Esophagus muscularis mucosa (tissue), 4 donors: ENCODE data around the gene SLC29A2. TPM values are rescaled to one million over a fixed set of nuclear protein-coding genes. Genes with fewer than 3 reads are reported as not detected.

Source experiments
- DNase-seq: peaks from one replicate; pipeline ENCODE4 v3.0.0-alpha.2; 2017; ENCODE audit errors: extremely low spot score
- H3K27ac ChIP-seq, 4 donors: fragments of 200-600 bp; sonication (generic); replicated peaks in 1 of 4; 1 replicate in 3 of 4; 2 replicates in 1 of 4; pipeline ENCODE4 v1.5.1; 2016 to 2019; ENCODE audit warnings: mild to moderate bottlenecking in 1 of 4
- H3K27me3 ChIP-seq, 4 donors: fragments of 200-600 bp; sonication (generic); one replicate each; pipeline versions ENCODE4 v1.5.1 to v1.6.0; 2016 to 2019
- H3K36me3 ChIP-seq, 4 donors: fragments of 200-600 bp; sonication (generic); one replicate each; pipeline ENCODE4 v1.5.1; 2016 to 2019
- H3K4me1 ChIP-seq, 4 donors: fragments of 200-600 bp; sonication (generic); one replicate each; pipeline ENCODE4 v1.5.1; 2016 to 2019
- H3K4me3 ChIP-seq, 4 donors: fragments of 200-600 bp; sonication (generic); 1 replicate in 2 of 4; 2 replicates in 2 of 4; pipeline ENCODE4 v1.5.1; 2016 to 2019; ENCODE audit warnings: mild to moderate bottlenecking in 4 of 4, moderate library complexity in 1 of 4
- H3K9me3 ChIP-seq, 4 donors: fragments of 200-600 bp; sonication (generic); 1 replicate in 3 of 4; 2 replicates in 1 of 4; pipeline ENCODE4 v1.5.1; 2016 to 2019
- CTCF ChIP-seq, 3 experiments: fragments of 200-600 bp in 2 of 3; fragments of 450-650 bp in 1 of 3; sonication (generic) in 2 of 3; IDR thresholded peaks; one replicate each; pipeline ENCODE4 v1.5.1; 2017 to 2019; ENCODE audit warnings: antibody characterized with exemption in 3 of 3, mild to moderate bottlenecking in 2 of 3, moderate library complexity in 1 of 3
- EP300 ChIP-seq: sonication (generic); formaldehyde crosslinking; IDR thresholded peaks from one replicate; pipeline ENCODE4 v1.6.1; 2017; ENCODE audit warnings: antibody characterized with exemption
- POLR2A ChIP-seq: fragments of 450-650 bp; IDR thresholded peaks from one replicate; pipeline ENCODE4 v1.6.1; 2017; ENCODE audit warnings: antibody characterized with exemption, moderate library complexity, mild to moderate bottlenecking, low read depth
- POLR2AphosphoS5 ChIP-seq, 2 donors: sonication (generic); formaldehyde crosslinking; IDR thresholded peaks; one replicate each; pipeline ENCODE4 v1.6.1; 2017; ENCODE audit warnings: antibody characterized with exemption in 2 of 2
- WGBS: methylation state at CpG from one replicate; pipeline ENCODE4 v1.1.5; 2018; 5-methylcytosine and 5-hydroxymethylcytosine counted together
- intact Hi-C: fragments of 100-400 bp; cut with DNase I; formaldehyde crosslinking; loops from one replicate; pipeline ENCODE4 v1.15.1; 2023
- total RNA-seq, 4 donors: library from RNA; depleted of rRNA; stranded (reverse); fragments of >200 nt; gene quantifications; one replicate each; pipeline versions ENCODE4 v1.1.0 to v1.2.1, GENCODE V29; 2016

Gene SLC29A2
- total RNA-seq, 4 donors from 2014 or later, result 0.50 to 3.6 (median 1.7) TPM

DNA sequence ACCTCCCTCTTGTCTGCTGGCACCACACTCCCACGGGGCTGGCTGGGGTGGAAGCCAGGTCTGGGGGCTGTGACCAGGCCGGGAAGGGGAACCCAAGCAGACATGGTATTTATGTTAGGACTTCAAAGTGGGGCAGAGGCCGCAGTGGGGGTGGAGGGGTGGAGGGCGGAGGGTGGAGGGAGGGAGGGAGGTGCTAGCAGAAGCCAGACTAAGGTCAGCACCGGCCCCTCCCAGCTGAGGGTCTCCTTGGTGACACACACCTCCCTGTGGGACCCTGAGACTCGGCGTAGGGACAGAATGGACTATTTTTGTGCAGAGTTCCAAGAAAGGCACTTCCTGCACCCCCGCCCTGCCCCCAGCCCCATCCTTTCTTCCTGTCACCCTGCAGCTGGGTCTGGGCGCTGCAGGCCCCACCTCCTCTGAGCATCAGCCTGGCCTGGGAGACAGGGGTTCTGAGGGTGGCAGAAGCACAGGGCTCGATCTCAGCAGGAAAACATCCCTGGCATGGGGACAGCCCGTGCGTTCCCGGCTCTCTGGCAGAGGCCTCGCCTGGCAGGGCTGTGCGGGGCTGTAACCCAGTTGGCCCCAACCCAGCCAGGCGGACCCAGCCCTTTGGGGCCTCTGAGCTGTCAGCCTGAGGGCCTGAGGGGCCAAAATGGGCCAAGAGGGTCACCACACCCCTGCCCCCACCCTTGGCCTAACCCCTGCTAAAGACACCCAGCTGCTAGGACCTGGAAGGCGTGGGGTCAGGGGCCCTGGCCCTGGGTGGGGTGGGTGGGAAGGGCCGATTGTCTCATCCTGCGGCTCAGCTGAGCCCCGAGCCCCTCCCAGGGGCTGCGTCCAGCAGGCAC is 45.1 kb downstream of the SLC29A2 start:
- Histone ChIP-seq H3K27me3 (no peaks in the 10 kb centered on the region), H3K27ac (peak overlapping the region; percentile 52 to 78 (median 68)), H3K4me3 (no peak overlapping the region), H3K4me1 (peaks cover 34 to 45% (median 44%) of the 10 kb centered on the region in 4 donors), H3K36me3 (no peaks in the 10 kb centered on the region), H3K9me3 (no peaks in the 10 kb centered on the region)
- intact Hi-C loops, result no loop called here
- TF ChIP-seq CTCF (IDR thresholded peaks at IDR 0.05), result no peak
- no peak for TF ChIP-seq EP300
- TF ChIP-seq POLR2AphosphoS5 (IDR thresholded peaks at IDR 0.05), result peak; percentile 5 to 32
- no peak for TF ChIP-seq POLR2A
- no peak for DNase-seq
- 41% methylated on average over 6 of the region's 21 CpGs for WGBS

DNA sequence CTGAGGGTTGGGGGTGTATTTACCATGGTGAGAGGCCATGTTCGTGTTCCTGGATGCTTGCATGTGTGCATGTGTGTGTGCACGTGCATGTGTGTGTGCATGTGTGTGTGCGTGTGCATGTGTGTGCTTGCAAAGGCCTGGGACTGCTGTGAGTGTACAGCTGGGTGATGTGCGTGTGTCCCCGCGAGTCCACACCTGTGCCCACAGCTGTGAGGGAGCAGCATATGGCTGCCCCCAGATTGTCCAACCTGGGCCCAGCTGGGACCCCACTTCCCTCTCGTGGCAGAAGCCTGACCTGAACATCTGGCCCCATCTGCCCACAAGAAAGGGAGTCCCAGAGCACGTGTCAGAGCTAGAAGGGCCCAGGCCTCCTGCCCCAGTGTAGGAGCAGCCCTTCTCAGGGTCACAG is 46.3 kb downstream of the SLC29A2 start:
- Histone ChIP-seq H3K36me3 (no peaks in the 10 kb centered on the region), H3K27me3 (no peaks in the 10 kb centered on the region), H3K9me3 (no peaks in the 10 kb centered on the region), H3K4me1 (peaks cover 34 to 45% (median 45%) of the 10 kb centered on the region in 4 donors), H3K27ac (peak overlapping the region in 3 of 4 donors; percentile 66 to 78 (median 71)), H3K4me3 (no peak overlapping the region)
- no peak for TF ChIP-seq CTCF (IDR thresholded peaks at IDR 0.05)
- intact Hi-C loops, result no loop called here
- WGBS, result 89% methylated on average over 6 of the region's 8 CpGs
- DNase-seq, result no peak

DNA sequence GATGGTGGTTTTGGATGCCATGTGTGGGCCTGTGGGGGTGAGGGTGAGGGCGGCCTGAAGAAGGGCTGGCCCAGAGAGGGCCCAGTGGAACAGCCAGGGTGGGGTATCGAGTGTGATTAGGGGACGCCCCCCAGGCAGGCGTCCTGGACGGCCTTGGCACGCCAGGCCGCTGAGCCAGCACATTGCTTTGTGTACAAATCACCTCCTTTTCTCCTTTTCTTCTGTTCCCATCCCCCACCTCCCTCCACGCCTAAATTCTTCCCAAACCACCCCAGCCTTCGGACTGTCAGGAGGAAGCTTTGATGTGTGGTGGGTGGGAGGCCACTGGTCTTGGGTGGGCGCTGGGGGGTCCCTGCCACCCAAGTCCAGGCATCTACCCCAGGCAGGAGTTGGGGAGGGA is 46.9 kb downstream of the SLC29A2 start:
- H3K36me3 ChIP-seq, result no peaks in the 10 kb centered on the region
- 67% methylated on average over 9 of the region's 10 CpGs for WGBS
- no peaks in the 10 kb centered on the region for H3K9me3 ChIP-seq
- intact Hi-C loops, result no loop called here
- H3K27me3 ChIP-seq, result no peaks in the 10 kb centered on the region
- TF ChIP-seq POLR2A (no peak), EP300 (no peak), CTCF (IDR thresholded peaks at IDR 0.05) (no peak), POLR2AphosphoS5 (IDR thresholded peaks at IDR 0.05) (no peak)
- H3K27ac ChIP-seq, result no peak overlapping the region
- no peak overlapping the region for H3K4me3 ChIP-seq
- DNase-seq, result no peak
- H3K4me1 ChIP-seq, result peaks cover 34 to 45% (median 45%) of the 10 kb centered on the region in 4 donors

- H3K36me3 ChIP-seq, result no peaks in the 10 kb centered on the region
- no peak for TF ChIP-seq CTCF (IDR thresholded peaks at IDR 0.05)
- TF ChIP-seq POLR2A, result no peak
- no peak for TF ChIP-seq EP300
- no peak for TF ChIP-seq POLR2AphosphoS5 (IDR thresholded peaks at IDR 0.05)
- H3K4me1 ChIP-seq, result peaks cover 31 to 51% (median 45%) of the 10 kb centered on the region in 4 donors
- no peaks in the 10 kb centered on the region for H3K27me3 ChIP-seq
- WGBS, result 97% methylated on average over 1 of the region's 1 CpG
- intact Hi-C loops, result no loop called here
- no peak overlapping the region for H3K4me3 ChIP-seq
- no peak for DNase-seq
- H3K27ac ChIP-seq, result no peak overlapping the region
- no peaks in the 10 kb centered on the region for H3K9me3 ChIP-seq
Observed at GRCh38 chr11:66323684-66324083, 47.9 kb downstream of the SLC29A2 start.
